Islet precursor cell (in vitro differentiated cells): ENCODE measurements around the gene MIA2.
A peak's percentile ranks its signal among the peaks of the same experiment; 100 is the strongest.
"Not testable (repeated sequence)": the region's sequence is repeated elsewhere in the genome, so short reads cannot be mapped to it uniquely, and the experiment has no call there.

Experiments used
- DNase-seq: peaks from one replicate; pipeline ENCODE4 v3.0.0-alpha.2; 2018

Gene MIA2

DNA sequence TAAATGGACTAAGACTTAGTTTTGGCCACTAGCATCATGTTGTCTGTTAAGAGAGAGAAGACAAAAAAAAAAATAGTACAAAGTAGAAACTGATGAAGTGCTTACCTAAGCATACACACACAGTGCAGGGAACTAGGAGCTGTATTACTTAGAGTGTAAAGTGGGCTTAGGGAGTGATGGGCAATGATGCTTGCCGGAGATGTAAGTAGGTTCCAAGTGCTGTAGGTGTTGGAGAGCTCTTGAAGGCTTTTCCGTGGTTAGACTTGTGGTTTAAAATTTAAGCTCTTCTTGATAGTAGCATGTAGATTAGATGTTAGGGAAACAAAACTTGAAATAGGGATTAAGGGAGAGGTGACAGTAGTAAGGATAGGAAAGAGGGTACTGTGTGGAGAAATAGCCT lies 34.7 kb downstream of the MIA2 start:
- DNase-seq = no peak

DNA sequence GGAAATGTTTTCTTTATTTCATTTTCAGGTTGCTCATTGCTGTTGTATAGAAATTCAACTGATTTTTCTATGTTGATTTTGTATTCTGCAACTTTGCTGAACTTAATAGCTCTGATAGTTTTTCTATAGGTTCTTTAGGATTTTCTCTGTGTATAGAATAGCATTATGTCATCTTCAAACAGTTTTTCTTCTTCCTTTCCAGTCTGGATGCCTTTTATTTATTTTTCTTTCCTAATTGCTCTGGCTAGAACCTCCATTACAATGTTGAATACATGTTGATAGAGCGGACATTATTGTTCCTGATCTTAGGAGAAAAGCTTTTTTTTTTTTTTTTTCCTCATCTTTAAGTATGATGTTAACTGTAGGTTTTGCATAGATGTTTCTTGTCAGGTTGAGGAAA lies 39.2 kb downstream of the MIA2 start:
- no peak for DNase-seq

DNA sequence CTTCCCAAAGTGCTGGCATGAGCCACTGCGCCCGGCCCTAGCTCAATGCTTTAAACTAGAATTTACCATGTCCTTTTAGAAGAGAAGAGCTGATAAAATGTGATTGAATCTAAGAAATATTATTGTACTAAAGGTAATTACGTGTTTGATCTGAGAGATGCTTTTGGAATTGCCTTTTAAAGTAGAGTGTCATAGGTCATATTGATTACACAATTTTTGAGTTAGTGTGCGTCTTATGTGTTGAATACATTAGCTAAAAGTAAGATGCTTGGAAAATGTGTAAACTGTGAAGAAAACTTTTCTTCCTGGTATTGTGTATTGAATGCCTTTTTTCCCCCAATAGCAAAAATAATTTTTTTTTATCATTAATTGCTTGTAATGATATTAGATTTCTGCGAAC lies 41.7 kb downstream of the MIA2 start:
- DNase-seq = no peak

DNA sequence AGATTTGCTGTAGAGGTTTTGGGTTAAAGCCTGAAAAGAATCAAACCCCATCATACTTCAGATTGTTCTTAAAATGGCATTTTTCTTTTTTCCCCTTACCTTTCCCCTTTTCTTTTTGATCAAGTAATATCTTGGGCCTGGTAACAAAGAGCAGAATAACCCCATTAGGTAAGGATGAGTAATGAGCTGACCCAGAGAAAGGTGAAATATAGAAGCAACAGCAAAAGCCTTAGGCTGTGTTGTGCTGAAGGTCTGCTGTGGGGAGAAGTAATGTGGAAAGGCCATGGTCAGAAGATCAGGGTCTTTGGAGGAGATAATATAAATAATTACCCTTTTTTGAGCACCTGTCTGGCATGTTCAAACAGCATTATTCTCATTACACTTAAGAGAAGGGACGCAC lies 42.3 kb downstream of the MIA2 start:
- DNase-seq = no peak

DNA sequence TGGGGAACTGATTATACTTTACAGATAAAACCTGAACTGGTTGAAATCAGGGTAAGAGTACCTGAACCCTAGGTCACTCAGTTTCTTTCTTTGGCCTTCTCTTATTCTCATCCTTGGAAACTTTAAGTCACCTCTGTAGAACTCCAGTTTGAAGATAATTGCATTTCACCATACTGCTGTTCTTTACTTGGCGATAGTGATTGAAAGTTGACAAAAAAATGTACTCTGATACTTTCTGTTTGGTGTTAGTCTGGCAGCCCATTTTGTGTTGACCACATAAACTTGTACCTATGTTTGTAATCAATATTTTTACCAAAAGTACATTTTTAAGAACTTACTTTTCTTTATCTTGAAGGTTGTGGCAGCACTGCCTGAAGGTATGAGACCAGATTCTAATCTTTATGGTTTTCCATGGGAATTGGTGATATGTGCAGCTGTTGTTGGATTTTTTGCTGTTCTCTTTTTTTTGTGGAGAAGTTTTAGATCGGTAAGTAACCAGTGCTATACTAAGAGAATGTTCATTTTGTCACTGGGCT lies 42.9 kb downstream of the MIA2 start:
- DNase-seq = no peak

DNA sequence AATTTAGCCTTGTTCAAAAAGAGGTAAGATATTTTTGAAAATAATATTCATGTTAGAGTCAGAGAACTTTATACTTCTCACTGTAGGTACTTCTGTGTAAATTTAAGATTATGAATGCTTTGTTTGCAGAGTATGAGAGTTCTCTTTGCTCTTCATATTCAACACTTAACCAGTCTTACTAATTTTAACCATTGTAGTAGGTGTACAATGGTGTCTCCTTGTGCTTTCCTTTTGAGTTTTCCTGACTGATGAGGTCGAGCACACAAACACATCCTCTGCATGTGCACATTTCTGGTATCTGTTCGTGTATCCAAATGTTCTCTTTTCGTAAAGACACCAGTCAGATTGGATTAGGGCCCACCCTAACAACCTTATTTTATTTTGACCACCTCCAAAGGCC lies 45.8 kb downstream of the MIA2 start:
- DNase-seq = no peak

DNA sequence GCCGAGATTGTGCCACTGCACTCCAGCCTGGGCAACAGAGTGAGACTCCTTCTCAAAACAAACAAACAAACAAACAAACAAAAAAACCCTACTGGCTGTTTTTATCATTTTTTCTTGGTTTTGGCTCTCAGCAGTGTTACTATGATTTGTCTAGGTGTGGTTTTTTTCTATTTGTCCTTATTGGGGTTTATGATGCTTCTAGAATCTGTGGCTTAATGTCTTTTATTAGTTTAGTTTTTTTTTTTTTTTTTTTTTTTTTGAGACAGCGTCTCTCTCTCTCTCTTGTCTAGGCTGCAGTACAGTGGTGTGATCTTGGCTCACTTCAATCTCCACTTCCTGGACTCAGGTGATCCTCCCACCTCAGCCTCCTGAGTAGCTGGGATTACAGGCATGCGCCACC lies 47.0 kb downstream of the MIA2 start:
- not testable (repeated sequence) for DNase-seq

DNA sequence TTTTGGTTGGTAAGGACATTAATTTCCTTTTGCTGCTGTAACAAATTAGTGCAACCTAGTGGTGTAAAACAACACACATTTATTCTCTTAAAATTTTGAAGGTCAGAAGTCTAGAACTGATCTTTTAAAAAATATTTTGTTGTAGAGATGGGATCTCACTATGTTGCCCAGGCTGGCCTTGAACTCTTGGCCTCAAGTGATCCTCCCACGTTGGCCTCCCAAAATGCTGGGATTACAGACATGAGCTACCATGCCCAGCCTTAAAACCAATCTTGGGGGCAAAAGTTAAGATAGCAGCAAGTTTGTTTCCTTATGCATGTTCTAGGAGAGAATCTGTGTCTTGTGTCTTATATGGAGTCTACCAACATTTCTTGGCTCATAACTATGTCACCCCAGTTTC lies 55.8 kb downstream of the MIA2 start:
- no peak for DNase-seq

DNA sequence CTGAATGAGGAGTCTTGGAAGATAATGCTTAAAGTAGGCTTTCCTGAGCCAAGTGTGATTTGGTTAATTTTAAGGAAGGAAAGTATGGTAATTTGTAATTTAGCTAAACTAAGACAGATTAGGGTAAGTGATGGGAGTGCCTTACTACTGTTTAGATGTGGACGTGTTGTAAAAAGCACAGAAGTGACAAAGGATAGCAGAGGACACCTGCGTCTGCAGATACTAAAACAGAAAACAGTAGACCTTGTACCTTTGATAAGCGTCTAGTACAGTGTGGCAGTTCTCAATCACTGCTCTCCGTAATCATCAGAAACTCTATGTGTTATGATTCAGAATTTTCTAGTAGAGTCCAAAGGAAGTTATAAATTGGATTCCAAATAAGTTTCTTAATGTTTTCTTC lies 58.0 kb downstream of the MIA2 start:
- DNase-seq = no peak

DNA sequence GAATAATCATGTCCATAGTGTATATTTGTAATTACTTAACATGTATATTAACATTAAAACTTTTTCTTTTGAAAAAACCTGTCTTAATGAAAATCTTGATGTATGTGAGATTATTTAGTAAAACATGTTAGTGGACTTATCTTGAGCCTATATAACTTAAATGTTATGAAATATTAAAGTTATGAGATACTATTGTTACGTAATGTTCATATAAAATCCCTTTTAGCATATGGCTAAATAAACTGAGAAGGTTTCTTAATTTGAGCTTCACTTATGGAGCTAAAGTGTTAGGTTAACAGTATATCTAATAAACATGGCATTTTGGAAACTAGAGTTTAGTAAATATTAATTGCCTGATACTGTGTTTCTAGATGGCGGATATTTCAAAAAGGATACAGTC lies 59.9 kb downstream of the MIA2 start:
- no peak for DNase-seq

DNA sequence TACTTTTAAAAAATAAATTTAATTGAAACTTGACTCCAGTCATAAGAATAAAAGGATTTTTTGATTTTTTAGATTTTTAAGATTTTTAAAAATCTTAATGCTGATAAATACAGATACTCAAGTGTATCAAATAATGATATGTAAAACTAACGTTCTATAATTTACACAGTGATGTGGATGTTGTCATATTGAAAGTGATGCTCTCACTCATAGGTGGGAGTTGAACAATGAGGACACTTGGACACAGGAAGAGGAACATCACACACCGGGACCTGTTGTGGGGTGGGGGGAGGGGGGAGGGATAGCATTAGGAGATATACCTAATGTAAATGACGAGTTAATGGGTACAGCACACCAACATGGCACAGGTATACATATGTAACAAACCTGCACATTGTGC lies 66.7 kb downstream of the MIA2 start:
- not testable (repeated sequence) for DNase-seq

DNA sequence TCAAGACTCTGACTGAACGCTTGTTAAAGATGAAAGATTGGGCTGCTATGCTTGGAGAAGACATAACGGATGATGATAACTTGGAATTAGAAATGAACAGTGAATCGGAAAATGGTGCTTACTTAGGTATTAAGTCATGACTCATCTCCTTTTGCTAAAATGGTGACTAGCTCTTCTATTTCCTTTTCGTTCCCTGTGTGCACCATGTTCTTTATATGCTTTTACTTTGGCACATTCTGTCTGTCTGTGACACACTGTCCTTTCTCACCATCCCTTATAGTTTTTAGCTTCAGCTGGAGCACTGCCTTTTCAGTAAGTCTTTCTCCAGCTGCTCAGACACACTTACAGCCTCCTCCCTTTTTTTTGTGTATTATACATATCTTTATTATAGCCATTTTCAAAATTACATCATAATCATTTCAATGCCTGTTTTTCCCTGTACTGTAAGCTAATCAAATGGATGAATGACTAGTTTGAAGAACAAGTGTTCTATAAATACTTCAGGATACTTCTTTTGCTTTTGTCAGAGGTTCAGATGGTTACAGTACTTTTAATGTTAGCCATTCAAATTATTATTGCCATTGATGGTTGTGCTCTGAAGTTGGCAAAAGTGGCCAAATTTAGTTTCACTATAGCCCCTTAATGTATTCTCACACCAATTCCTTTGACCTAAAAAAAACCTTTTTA lies 68.6 kb downstream of the MIA2 start:
- DNase-seq = no peak

DNA sequence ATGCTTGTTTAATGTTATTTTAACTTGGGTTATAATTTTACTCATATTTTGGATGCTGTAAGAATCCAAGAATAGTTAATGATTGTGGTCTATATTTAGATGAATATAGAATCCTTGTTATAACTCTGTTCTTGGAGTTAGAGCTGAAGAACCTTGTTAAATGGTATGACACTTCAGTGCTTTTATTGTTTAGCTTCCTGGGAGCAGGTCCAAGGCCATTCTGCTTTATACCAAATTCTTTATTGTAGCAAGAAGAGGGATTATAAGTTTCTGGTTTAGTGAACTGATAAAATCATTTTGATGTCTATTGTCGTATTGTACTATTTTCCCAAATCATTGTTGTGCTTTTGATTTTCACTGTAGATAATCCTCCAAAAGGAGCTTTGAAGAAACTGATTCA lies 69.4 kb downstream of the MIA2 start:
- no peak for DNase-seq

DNA sequence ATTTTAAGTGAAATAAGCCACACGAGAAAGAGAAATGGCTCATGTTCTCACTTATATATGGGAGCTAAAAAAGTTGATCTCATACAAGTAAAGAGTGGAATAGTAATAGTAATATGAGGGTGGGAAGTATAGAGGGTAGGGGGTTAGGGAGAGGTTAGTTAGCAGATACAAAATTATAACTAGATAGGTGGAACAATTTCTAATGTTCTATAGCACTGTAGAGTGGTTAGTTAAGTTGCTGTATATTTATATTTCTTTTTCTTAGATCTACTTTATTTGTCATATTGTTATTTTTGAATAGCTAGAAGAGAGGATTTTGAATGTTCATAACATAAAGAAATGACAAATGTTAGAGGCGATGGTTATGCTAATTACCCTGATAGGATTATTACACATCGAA lies 74.1 kb downstream of the MIA2 start:
- no peak for DNase-seq

DNA sequence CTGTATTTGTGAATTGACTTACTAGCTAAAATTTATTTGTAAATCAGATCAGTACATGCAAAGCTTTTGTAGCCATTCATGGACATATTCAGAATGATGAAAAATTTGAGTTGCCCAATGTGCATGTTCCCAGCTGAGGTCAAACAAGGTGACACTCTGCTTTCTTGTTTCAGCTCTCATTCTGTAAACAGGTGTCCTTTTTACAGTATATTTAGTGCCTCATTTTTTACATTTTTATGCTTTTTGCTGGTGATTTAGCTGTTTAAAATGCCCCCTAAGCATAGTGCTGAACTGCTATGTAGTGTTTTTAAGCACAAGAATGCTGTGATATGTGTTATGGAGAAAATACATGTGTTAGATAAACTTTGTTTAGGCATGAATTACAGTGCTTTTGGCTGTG lies 76.3 kb downstream of the MIA2 start:
- no peak for DNase-seq

DNA sequence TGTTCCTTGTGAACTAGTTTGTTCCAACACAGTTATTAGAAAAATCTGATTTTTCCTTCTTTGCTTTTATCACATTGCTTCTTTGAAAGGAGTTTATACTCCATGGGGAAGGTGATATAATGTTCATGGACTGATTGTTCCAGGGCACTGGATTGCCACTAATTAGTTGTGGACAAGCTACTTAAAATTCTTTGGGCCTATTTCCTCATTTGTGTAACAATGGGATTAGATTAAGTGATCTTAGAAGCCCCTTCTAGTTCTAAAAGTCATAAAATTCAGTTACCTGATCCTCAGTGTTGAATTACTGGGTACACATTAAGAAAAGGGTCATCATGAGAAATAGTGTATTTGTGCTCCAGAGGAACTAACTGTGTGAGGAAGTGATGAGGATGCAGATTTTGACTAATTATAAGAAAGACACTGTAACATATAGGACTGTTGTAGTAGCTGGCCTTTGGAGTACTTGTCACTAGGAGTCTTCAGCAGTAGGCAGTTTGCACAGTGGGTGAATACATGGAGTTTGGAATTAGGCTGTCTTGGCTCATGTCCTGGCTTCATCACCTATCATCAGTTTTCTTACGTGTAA lies 82.2 kb downstream of the MIA2 start:
- no peak for DNase-seq

DNA sequence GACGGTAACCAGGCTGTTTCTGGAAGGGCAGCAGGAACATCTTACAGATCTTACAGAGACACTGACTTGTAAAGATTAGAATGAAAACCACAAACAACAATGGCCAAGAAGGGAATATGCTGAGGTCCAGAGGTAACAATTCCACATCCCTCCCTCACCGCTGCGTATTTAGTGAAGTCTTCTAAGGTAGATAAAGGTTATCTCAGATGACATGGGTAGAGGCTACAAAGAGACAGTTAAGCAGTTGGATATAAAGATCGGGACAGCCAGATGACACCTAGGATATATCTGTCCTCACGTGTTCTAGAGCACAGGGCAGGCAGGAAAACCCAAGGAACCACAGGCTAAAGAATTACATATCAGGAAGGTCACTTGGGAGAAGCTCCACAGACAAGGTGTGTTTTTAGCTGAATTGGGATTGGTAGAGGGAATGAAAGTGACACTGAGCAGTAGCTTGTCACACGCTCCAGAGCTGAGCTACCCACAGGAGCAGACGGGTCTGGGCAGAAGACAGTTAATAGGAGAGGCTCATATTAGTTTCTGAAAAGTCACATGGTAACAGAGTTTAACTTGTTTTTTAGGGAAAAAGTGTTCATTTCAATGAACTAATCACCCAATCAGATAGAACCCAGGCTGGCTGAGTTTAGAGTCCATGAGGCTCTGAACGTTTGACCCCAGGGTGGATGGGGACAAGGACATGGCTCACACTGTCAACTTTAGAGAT lies 83.3 kb downstream of the MIA2 start:
- DNase-seq = no peak

DNA sequence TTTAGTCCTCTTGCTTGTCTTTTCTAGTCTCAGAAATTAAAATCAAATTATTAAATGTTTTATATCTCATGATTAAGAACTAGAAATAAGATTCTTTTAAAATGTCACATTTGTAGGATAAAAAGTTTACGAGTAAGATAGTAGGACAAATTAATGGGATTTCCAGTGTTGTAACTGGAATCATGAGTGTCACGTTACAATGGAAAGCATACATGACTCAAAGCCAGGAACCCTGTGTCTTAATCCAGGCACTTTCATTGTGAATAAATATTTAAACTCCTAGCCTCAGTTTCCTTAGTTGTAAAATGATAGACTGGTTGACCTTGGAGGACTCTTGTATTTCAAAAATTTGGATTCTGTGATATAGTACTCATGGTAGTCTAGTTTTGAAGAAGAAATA lies 84.9 kb downstream of the MIA2 start:
- DNase-seq = no peak

DNA sequence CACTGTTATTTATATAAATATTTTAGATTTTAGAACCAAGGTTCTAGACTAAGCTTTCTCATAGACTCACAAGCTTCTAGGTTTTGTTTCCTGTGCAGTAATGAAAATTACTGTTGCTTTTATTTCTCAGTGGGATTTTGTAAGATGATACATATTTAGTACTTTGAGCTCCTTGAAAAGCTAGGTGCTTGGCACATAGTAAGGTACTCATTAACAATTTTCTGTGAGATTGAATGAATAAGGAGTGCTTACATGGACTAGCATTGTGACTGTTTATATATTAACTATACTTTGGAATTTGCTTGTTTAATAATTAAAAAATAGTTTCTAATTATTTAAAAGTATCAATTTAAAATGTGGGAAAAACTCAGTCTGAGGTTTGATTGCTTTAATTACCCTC lies 85.7 kb downstream of the MIA2 start:
- DNase-seq = no peak

DNA sequence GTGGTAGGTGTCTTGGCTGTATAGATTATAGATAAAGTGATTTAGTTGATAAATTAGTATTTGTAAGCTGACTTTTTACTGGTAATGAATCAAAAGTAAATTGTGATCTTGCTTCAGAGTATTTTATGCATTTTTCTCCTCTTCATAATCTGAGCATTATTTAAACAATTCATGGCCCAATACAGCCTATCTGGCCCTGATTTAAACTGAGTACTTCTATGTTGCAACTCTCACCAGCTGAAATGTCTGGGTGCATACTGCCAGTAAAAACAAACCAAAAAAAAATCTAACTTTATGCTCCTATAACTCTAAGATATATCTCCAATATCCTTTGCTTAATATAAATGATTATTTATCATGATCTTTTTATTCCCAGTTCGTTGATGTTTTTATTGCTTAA lies 86.6 kb downstream of the MIA2 start:
- no peak for DNase-seq

DNA sequence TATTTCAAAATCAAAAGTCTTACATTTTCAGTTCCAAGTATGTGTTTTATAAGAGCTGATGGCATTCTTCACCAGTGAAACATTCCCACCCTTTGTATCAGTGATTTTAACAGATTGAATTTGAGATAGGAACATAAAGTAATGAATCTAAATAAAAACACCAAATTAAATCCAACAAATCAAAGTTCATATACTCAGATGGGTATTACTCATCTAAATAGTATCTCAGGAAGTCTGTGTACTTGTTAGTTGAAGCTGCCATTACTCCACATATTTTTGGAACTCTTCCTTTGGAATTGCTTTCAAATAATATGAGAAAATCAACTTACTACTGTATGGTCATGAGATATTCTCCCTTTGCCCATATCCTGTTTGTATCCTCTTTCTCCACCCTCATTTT lies 89.1 kb downstream of the MIA2 start:
- DNase-seq = no peak

DNA sequence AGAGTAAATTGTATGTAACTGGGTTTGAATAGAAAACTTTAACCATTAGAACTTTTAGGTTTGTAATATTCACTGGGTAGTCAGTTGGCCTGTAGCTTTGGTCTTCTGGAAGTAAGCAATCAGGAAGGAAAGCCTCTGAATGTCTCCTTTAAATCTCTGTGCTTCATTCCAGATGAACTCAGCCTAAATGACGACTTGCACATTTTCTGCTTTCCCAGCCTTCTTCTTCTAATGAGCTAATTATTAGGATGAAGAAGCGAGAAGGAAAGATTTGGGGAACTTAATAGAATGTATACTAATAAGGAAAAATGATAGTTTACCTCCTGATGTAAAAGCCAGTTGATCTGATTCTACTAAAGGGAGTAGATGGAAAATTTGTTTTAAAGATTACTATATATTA lies 90.4 kb downstream of the MIA2 start:
- DNase-seq = no peak

DNA sequence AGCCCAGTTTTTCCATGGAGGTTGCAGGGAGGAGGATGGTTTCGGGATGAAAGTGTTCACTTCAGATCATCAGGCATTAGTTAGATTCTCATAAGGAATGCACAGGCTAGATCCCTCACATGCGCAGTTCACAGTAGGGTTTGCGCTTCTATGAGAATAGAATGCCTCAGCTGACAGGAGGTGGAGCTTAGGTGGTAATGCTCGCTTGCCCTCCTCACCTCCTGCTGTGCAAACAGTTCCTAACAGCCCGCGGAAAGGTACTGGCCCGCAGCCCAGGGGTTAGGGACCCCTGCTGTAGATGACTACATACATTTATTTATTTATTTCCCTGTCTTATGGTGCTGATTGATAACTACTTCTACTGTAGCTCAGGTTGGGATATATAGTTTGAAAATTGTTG lies 105.3 kb downstream of the MIA2 start:
- DNase-seq = peak; percentile 66

DNA sequence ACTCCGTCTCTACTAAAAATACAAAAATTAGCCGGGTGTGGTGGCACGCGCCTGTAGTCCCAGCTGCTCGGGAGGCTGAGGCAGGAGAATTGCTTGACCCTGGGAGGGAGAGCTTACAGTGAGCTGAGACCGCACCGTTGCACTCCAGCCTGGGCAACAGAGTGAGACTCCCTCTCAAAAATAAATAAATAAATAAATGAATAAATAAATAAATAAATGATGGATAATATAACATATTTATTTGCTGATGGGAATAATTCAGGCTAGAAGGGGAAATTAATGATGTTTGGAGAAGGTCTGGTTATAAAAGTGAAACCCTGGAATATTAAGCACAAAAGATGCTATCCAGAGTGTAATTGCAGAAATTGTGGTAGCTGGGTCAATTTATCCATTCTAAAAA lies 107.4 kb downstream of the MIA2 start:
- DNase-seq = not testable (repeated sequence)
